NCI-H1092 (cell line): Measurements from ENCODE around the gene DLX6.

ENCODE experiments used
- DNase-seq: peaks from one replicate; lab custom pipeline; 2025; lab: John Stamatoyannopoulos, UW

The DLX6 gene

GRCh38 chr7:96995406-96996110, 9.8 kb upstream of the DLX6 start:
- DNase-seq: no peak

GRCh38 chr7:96996111-96996957, 9.0 kb upstream of the DLX6 start:
- DNase-seq: no peak

- DNase-seq: no peak
These were observed 8.3 kb upstream of the DLX6 start for GRCh38 chr7:96996958-96997511.

- no peak for DNase-seq
These were observed 7.8 kb upstream of the DLX6 start for GRCh38 chr7:96997512-96998032.

- no peak for DNase-seq
These were observed 7.0 kb upstream of the DLX6 start for GRCh38 chr7:96998333-96998732.

- DNase-seq: no peak
These were observed 6.6 kb upstream of the DLX6 start for GRCh38 chr7:96998744-96999143.

- no peak for DNase-seq
These were observed 4.1 kb upstream of the DLX6 start for GRCh38 chr7:97001221-97001620.

GRCh38 chr7:97001656-97002554, 3.4 kb upstream of the DLX6 start:
- DNase-seq: no peak

- no peak for DNase-seq
These were observed 2.6 kb upstream of the DLX6 start for GRCh38 chr7:97002555-97003261.

GRCh38 chr7:97003262-97004246, 1.8 kb upstream of the DLX6 start:
- peak; percentile 42 for DNase-seq

GRCh38 chr7:97004247-97005182, 838 bp upstream of the DLX6 start:
- DNase-seq: no peak

GRCh38 chr7:97006055-97006815, 882 bp downstream of the DLX6 start:
- peak; percentile 65 for DNase-seq

GRCh38 chr7:97006816-97007582, 1.6 kb downstream of the DLX6 start:
- DNase-seq: no peak

- DNase-seq: no peak
These were observed 2.2 kb downstream of the DLX6 start for GRCh38 chr7:97007583-97007861.

GRCh38 chr7:97008275-97008917, 3.0 kb downstream of the DLX6 start:
- no peak for DNase-seq

- no peak for DNase-seq
These were observed 4.7 kb downstream of the DLX6 start for GRCh38 chr7:97009753-97010732.
